Testis (tissue), 2 donors: ENCODE results near the gene CSRNP2.

Source experiments
- POLR2A ChIP-seq: fragments of 450-650 bp; IDR thresholded peaks from one replicate; pipeline ENCODE4 v1.6.1; 2017; ENCODE audit warnings: antibody characterized with exemption, mild to moderate bottlenecking, moderate library complexity
- TF ChIP-seq, protein P1 (sequence below), 3 experiments: fragments of 450-650 bp in 2 of 3; fragments of 200-600 bp in 1 of 3; sonication (generic) in 1 of 3; IDR thresholded peaks; one replicate each; pipeline ENCODE4 v1.5.1; 2016 to 2019; ENCODE audit warnings: antibody characterized with exemption in 3 of 3, mild to moderate bottlenecking in 2 of 3, moderate library complexity in 1 of 3

DNA sequence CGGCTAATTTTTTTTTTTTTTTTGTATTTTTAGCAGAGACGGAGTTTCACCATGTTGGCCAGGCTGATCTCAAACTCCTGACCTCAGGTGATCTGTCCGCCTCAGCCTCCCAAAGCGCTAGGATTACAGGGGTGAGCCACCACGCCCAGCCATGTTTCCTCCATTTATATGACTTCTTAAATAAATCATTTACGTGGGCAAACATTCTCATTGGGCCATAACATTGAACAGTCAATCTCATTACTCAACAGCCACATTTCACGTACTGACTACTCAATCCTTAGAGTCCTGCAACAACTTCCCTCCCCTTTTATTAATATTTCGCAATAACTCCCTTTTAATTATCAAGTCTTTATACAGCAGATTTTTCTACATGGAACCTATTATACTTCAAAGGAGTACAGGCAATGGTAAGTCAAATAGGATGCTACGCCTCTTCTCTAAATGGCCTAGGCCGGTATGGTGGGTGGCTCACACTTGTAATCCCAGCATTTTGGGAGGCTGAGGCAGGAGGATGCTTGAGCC is 7.4 kb upstream of the CSRNP2 start:
- TF ChIP-seq, protein P1, sequence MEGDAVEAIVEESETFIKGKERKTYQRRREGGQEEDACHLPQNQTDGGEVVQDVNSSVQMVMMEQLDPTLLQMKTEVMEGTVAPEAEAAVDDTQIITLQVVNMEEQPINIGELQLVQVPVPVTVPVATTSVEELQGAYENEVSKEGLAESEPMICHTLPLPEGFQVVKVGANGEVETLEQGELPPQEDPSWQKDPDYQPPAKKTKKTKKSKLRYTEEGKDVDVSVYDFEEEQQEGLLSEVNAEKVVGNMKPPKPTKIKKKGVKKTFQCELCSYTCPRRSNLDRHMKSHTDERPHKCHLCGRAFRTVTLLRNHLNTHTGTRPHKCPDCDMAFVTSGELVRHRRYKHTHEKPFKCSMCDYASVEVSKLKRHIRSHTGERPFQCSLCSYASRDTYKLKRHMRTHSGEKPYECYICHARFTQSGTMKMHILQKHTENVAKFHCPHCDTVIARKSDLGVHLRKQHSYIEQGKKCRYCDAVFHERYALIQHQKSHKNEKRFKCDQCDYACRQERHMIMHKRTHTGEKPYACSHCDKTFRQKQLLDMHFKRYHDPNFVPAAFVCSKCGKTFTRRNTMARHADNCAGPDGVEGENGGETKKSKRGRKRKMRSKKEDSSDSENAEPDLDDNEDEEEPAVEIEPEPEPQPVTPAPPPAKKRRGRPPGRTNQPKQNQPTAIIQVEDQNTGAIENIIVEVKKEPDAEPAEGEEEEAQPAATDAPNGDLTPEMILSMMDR (IDR thresholded peaks at IDR 0.05): no peak
- no peak for TF ChIP-seq POLR2A
